Measurements from ENCODE around the gene MTMR2. TPM values are rescaled to one million over a fixed set of nuclear protein-coding genes. Genes with fewer than 3 reads are reported as not detected.

The MTMR2 gene
- total RNA-seq, 1 donor from 2014 or later: 68.9 TPM

DNA sequence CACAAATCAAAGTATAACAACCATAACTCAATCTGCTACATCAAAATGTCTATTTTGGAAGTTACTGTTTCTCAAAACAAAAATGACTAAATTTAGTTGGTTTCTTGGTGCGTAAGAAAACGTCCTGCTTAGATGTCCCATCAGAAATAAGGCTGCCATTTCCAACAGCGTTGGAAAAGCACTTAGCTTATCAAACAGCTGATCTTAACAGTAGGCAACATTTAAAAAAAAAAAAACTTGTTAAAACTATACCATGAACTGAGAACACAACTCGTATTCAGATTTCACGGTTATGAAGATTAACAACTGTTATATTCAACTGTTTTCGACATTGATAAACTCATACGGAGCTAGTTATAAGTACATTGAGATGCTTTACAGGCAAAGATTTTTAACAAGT is 131.2 kb downstream of the MTMR2 start:
- Mint-ChIP-seq H3K9me3 (no peaks in the 10 kb centered on the region), H3K4me1 (peaks cover 33% of the 10 kb centered on the region), H3K4me3 (peak overlapping the region; percentile 29), H3K27me3 (ENCODE audit: insufficient read depth, low read depth) (peaks cover 7% of the 10 kb centered on the region), H3K36me3 (peaks cover 8% of the 10 kb centered on the region), H3K27ac (no peak overlapping the region)
- Histone ChIP-seq H3K27ac (no peak overlapping the region), H3K79me2 (ENCODE audit: low read depth) (peaks cover 88% of the 10 kb centered on the region), H3K36me3 (no peaks in the 10 kb centered on the region), H3K4me2 (peak overlapping the region; percentile 95), H3K9ac (no peak overlapping the region), H2AFZ (replicated peaks) (no peak overlapping the region), H3K4me3 (no peak overlapping the region), H3K4me1 (peaks cover 15% of the 10 kb centered on the region), H4K20me1 (ENCODE audit: low read depth) (peaks cover 73% of the 10 kb centered on the region), H3K9me3 (ENCODE audit: low read depth) (no peaks in the 10 kb centered on the region), H3K27me3 (no peaks in the 10 kb centered on the region), H3F3A (ENCODE audit: low read depth) (peaks cover 26% of the 10 kb centered on the region)
- TF ChIP-seq CTCF (IDR thresholded peaks at IDR 0.05) (no peak), EZH2 (IDR thresholded peaks at IDR 0.05) (no peak), EZH2phosphoT487 (IDR thresholded peaks at IDR 0.05) (no peak)
- DNase-seq (ENCODE audit: low spot score): no peak

DNA sequence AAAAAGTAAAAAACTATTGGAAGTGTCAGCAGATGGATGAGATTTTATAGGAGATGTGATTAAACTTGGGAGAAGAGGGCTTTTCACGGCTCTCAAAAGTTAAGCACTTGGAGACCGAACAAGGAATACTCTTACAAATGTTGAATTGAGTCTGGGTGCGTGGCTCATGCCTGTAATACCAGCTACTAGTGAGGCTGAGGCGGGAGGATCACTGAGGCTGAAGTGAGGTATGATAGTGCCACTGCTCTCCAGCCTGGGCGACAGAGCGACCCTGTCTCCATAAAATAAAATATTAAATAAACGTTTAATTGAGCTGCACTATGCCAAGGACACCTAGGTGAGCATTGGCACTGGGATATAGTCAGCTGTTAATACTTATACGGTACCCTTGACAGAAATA is 131.7 kb downstream of the MTMR2 start:
- DNase-seq (ENCODE audit: low spot score): no peak
- Mint-ChIP-seq H3K36me3 (peaks cover 8% of the 10 kb centered on the region), H3K27ac (no peak overlapping the region), H3K9me3 (no peaks in the 10 kb centered on the region), H3K4me3 (peak overlapping the region; percentile 99), H3K4me1 (peaks cover 34% of the 10 kb centered on the region), H3K27me3 (ENCODE audit: insufficient read depth, low read depth) (peaks cover 7% of the 10 kb centered on the region)
- H3K36me3 ChIP-seq: no peaks in the 10 kb centered on the region
- no peak for TF ChIP-seq EZH2phosphoT487 (IDR thresholded peaks at IDR 0.05)
- TF ChIP-seq CTCF (IDR thresholded peaks at IDR 0.05): no peak
- no peak for TF ChIP-seq EZH2 (IDR thresholded peaks at IDR 0.05)
- H3K27ac ChIP-seq: no peak overlapping the region
- H3K4me3 ChIP-seq: peak overlapping the region; percentile 100
- no peak overlapping the region for H2AFZ ChIP-seq (replicated peaks)
- peak overlapping the region; percentile 95 for H3K4me2 ChIP-seq
- no peak overlapping the region for H3K9ac ChIP-seq
- peaks cover 68% of the 10 kb centered on the region for H4K20me1 ChIP-seq (ENCODE audit: low read depth)
- H3K9me3 ChIP-seq (ENCODE audit: low read depth): no peaks in the 10 kb centered on the region
- H3K4me1 ChIP-seq: peaks cover 15% of the 10 kb centered on the region
- peaks cover 26% of the 10 kb centered on the region for H3F3A ChIP-seq (ENCODE audit: low read depth)
- peaks cover 88% of the 10 kb centered on the region for H3K79me2 ChIP-seq (ENCODE audit: low read depth)
- no peaks in the 10 kb centered on the region for H3K27me3 ChIP-seq

GRCh38 chr11:95791709-95792033 is 132.2 kb downstream of the MTMR2 start:
- peaks cover 7% of the 10 kb centered on the region for H3K27me3 Mint-ChIP-seq (ENCODE audit: insufficient read depth, low read depth)
- H2AFZ ChIP-seq (replicated peaks): no peak overlapping the region

More at GRCh38 chr11:95791709-95792033, 132.2 kb downstream of the MTMR2 start:
- H3K4me1 ChIP-seq: peaks cover 15% of the 10 kb centered on the region
- Mint-ChIP-seq H3K9me3 (no peaks in the 10 kb centered on the region), H3K4me3 (peak overlapping the region; percentile 99), H3K36me3 (peaks cover 8% of the 10 kb centered on the region), H3K4me1 (peaks cover 34% of the 10 kb centered on the region), H3K27ac (no peak overlapping the region)
- H3K4me3 ChIP-seq: peak overlapping the region; percentile 100
- peaks cover 26% of the 10 kb centered on the region for H3F3A ChIP-seq (ENCODE audit: low read depth)
- peaks cover 88% of the 10 kb centered on the region for H3K79me2 ChIP-seq (ENCODE audit: low read depth)
- peak overlapping the region; percentile 93 for H3K9ac ChIP-seq
- no peaks in the 10 kb centered on the region for H3K9me3 ChIP-seq (ENCODE audit: low read depth)
- H3K27ac ChIP-seq: no peak overlapping the region
- H3K4me2 ChIP-seq: peak overlapping the region; percentile 95
- TF ChIP-seq EZH2 (IDR thresholded peaks at IDR 0.05) (no peak), CTCF (IDR thresholded peaks at IDR 0.05) (no peak), EZH2phosphoT487 (IDR thresholded peaks at IDR 0.05) (no peak)
- DNase-seq (ENCODE audit: low spot score): peak; percentile 11
- peaks cover 3% of the 10 kb centered on the region for H3K36me3 ChIP-seq
- peaks cover 67% of the 10 kb centered on the region for H4K20me1 ChIP-seq (ENCODE audit: low read depth)
- H3K27me3 ChIP-seq: no peaks in the 10 kb centered on the region

All from neural progenitor cell (in vitro differentiated cells).